AG10803 (cell line): ENCODE measurements around the gene TNNI3.
A peak's percentile ranks its signal among the peaks of the same experiment; 100 is the strongest.

Experiments
- DNase-seq: peaks from one replicate; pipeline ENCODE4 v3.0.0; 2010; ENCODE audit warnings: low read depth
- H3K4me3 ChIP-seq: 2 replicates; pipeline ENCODE4 v1.5.1; 2011; ENCODE audit warnings: mild to moderate bottlenecking, low read length, control low read depth
- CTCF ChIP-seq: conservative IDR thresholded peaks from 2 replicates; pipeline ENCODE4 v1.5.1; 2011; ENCODE audit warnings: mild to moderate bottlenecking, low read length, control low read depth, inconsistent platforms

TNNI3 gene

GRCh38 chr19:55153652-55154264 is 3.8 kb downstream of the TNNI3 start:
- DNase-seq: no peak
- no peak overlapping the region for H3K4me3 ChIP-seq
- no peak for TF ChIP-seq CTCF

DNA sequence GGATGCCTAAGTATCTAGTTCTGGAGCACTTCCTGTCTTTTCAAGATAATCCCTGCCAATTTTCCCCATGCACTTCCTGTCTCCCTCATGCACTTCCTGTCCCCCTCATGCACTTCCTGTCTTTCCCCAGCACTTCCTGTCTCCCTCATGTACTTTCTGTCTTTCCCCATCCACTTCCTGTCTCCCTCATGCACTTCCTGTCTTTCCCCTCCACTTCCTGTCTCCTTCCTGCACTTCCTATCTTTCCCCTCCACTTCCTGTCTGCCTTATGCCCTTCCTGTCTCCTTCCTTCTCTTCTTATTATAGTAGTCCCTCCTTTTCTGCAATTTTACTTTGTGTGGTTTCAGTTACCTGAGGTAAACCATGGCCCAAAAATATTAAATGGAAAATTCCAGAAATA is 5.5 kb downstream of the TNNI3 start:
- no peak for TF ChIP-seq CTCF
- no peak for DNase-seq
- no peak overlapping the region for H3K4me3 ChIP-seq

GRCh38 chr19:55149078-55150003 is 8.2 kb downstream of the TNNI3 start, which contains the start of gene TNNT1:
Gene TNNT1 (minus strand): TSS chr19:55149206. CDS start chr19:55147157, 2,049 bp downstream.
- no peak for DNase-seq
- TF ChIP-seq CTCF: no peak
- no peak within 1 kb of the TSS for H3K4me3 ChIP-seq

- no peak overlapping the region for H3K4me3 ChIP-seq
- TF ChIP-seq CTCF: no peak
- no peak for DNase-seq
Measured at GRCh38 chr19:55147545-55148251, 9.8 kb downstream of the TNNI3 start.

DNA sequence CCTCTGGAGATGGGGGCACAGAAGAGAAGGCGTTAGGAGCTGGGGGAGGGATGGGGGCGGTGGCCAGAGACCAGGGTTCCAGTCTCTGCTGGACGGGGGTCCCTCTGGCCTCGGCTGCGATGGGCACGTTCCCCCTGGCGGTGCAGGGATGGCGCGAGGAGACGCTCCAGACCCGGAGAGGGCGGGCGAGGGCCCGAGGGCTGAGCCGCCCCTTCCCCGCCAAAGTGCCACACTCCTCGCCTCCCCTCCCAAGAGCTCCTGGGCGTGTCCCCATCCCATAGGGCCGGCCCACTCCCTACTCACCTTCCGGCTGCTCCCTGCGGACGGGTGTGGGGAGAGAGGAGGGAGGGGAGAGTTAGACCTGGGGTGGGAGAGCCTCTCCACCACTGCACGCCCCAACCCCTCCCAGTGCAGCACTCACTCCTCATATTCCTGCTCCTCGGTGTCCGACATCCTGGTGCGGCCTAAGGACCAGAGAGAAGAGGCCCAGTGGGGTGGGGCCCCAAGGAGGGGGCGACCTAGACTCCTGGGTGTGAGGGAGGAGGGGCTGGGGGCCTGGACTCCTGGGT is 10.7 kb downstream of the TNNI3 start:
- DNase-seq: no peak
- H3K4me3 ChIP-seq: no peak overlapping the region
- no peak for TF ChIP-seq CTCF

DNA sequence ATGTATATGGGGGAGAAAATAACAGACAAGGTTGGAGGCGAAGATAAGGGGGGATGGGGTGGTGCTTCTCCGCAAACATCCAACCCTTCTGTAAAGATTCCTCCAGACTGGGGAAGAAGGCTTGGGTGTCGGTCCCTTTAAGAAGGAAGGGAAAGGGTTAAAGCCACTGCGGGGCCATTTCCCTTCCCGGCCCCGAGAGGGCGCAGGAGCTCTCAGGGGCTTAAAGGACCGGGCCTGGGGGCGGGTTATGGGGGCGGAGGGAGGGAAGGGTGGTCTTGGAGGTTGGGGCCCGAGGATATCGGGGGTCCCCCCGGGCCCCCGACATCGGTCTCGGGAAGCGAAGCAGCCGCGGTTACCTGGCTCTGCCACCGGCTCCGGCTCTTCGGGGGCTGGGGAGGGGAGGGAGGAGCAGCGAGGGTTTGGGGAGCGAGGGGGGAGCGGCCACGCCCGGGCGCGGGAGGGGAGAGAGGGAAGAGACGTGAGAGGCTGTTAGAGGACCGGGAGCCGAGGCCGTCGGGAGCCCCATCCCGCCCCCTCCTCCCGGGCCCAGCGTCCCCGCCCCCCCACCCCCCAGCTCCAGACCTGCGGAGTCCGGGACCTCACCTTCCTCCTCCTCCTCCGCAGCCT is 11.3 kb downstream of the TNNI3 start:
- DNase-seq: no peak
- peak; percentile 53 for TF ChIP-seq CTCF
- no peak overlapping the region for H3K4me3 ChIP-seq
